Left renal pelvis (tissue), 4 donors: Measurements from ENCODE around the gene ZNF697. TPM values are rescaled to one million over a fixed set of nuclear protein-coding genes. Genes with fewer than 3 reads are reported as not detected.

Experiments
- DNase-seq, 4 donors: peaks; one replicate each; pipeline ENCODE4 v3.0.0-alpha.2; 2013; ENCODE audit warnings: low read depth in 4 of 4, low spot score in 3 of 4
- polyA plus RNA-seq, 4 donors: library from polyadenylated mRNA; unstranded; fragments of 120-200 nt; gene quantifications; one replicate each; pipeline ENCODE4 v1.2.1, GENCODE V29; 2013; ENCODE audit not compliant: insufficient read length in 4 of 4

ZNF697 gene
- polyA plus RNA-seq, 4 donors = 14.4 to 22.0 (median 20.5) TPM

GRCh38 chr1:119664067-119664466, 16.0 kb upstream of the ZNF697 start:
- DNase-seq = no peak

DNA sequence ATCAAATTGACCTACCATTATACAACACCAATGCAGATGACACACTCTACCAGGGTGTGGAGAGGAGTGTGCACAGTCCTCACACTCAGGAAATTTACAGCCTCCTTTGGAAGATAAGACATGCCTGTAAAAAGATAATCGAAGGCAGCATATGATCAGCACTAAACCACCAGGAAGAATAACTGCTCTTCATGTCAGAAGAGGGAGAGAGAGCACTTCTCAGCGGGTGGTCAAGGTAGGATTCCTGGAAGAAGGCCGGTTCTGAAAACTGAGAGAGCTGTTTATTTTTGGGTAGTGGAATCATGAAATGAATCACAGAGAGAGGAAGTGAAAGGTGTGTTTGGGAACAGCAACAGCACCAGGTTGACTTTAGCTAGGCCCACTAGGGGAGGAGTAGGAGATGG, 14.0 kb upstream of the ZNF697 start:
- DNase-seq = no peak

- DNase-seq = no peak
These were observed 12.4 kb upstream of the ZNF697 start for GRCh38 chr1:119660253-119661083.

DNA sequence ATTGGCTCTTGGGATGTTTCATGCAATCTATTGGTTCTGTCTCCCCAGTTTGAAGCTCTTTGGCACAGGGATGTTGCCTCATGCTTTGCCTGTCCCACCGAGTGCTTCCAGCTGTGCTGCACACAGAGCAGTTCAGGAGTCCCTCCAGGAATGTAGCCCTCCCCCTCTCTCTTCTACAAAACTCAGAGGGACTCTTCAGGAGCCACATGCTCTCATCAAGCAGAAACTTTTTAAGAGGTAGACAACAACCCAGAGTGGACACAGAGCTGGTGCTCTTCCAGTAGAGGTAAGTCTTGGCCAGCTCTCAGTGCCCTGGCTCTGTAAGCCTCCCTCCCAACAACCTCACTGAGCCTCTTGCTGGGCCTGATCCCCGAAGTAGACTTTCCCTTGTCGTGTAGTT, 11.6 kb upstream of the ZNF697 start:
- DNase-seq = no peak

GRCh38 chr1:119656410-119656955, 8.4 kb upstream of the ZNF697 start:
- DNase-seq = no peak

GRCh38 chr1:119655154-119655553, 7.1 kb upstream of the ZNF697 start:
- no peak for DNase-seq

DNA sequence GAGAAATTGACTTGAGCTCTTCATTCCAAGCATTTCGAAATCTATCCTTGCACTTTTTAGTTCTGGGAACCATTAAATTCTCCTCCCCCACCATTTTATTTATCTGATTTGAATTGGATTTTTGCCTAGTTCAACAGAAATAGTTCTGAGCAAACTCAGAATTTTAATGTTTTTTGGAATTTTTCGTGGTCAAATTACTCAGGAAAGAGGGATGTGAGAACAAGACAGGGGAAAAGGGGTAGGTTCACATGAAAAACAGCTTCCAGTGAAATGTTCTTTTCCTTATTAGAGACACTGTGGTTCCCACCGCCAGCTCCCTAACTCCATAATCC, 5.7 kb upstream of the ZNF697 start:
- no peak for DNase-seq

- no peak for DNase-seq
These were observed 5.2 kb upstream of the ZNF697 start for GRCh38 chr1:119653135-119653838.

DNA sequence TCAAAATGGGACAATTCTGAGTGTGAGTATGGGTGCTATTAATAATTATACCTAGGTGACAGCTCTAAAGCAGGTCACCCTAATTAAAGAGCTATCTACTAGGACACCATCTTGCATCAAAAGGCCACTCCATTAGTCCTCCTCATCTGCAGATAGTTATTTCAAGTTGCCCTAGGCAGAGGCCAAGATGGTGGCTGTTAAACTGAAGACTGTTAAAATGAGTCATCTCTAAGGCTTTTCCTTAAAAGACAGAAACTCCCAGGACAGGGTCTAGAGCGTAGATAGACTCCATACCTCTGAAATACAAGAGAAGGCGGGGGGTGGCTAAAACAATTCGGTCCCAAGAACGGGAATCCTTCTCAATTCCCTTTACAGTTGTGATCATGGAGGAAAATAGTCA, 4.5 kb upstream of the ZNF697 start:
- DNase-seq = no peak

DNA sequence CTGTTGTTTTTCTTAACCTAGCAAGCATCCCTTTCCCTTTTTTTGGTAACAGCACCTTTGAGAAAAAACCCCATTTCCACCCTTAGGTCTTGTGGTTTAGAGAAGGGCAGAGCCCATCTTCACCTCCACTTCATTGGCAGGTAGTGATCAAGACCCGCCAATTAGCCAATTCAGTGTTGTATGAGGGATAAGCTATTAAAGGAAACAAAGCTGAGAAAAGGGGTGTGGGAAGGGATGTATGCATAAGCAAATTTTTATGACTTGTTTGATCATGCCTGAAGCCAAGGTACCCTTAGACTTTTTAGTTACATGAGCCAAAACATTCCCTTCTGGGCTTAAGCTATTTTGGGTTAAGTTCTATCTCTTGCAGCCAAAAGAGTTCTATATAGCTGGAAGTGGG, 3.6 kb upstream of the ZNF697 start:
- no peak for DNase-seq

GRCh38 chr1:119651133-119651532, 3.1 kb upstream of the ZNF697 start:
- DNase-seq = no peak

GRCh38 chr1:119648620-119649004, 546 bp upstream of the ZNF697 start:
- DNase-seq = no peak

- DNase-seq = no peak
These were observed 785 bp downstream of the ZNF697 start for GRCh38 chr1:119647228-119647733.

DNA sequence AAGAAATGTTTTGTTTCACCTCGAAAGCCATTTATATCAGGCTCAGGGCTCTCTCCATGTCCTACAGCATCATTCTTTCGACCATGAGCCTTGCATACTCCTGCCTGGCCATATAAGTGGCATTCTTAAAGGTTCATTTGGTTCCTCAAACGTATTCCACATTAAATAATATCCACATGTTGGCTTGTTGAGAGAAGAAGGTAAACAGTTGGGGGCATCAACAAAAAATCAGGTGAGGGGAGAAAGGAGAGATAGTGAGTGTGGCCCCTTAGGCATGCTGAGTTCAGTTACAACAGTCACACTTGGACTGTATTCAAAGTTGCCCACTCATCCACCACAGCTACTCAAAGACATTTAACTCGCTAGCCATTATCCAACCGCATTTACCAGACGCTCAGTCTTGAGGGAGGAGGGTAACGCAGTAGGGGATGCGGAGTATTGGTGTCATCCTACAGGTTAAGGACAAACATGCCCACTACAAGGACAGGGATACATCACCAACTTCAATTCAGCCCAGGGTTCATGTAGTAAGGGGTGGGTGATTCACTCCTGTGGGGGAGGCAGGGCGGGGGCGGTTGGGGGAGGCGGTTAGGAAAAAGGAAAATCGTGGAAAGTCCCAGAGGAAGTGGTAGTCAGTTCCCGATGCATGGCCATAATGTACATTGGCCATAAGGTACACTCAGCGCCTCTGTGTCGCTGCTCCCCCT, 1.4 kb downstream of the ZNF697 start:
- DNase-seq = no peak

- DNase-seq = no peak
These were observed 9.0 kb downstream of the ZNF697 start for GRCh38 chr1:119639109-119639508.

- no peak for DNase-seq
These were observed 10.4 kb downstream of the ZNF697 start for GRCh38 chr1:119637710-119638109.

GRCh38 chr1:119636491-119637089, 11.5 kb downstream of the ZNF697 start:
- no peak for DNase-seq

DNA sequence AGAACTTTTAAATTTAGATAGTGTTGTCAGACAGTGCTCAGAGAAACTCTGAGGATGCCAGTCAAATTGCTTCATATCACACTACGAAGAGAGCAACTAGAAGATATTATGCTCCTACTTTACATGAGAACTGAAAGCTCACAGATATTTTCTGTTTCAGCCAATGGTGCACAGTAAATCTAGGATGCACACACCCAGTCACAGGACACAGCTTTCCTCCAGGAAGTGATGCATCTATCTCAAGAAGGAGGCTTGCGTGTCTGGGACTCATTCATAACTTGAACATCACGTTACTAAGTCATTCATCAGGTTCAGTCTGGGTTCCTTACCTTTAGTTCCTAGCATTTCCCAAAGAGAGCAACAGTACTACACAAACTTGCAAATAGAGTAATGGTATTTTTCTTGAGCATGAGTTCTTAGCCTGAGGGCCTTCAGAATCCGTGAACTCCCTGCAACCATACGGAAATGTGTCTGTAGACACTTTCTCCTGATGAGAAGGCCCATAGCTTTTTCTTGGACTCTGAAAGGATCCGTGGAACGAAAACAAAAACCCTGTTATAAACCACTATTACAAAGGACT, 12.2 kb downstream of the ZNF697 start:
- no peak for DNase-seq

GRCh38 chr1:119634016-119634415, 14.1 kb downstream of the ZNF697 start:
- no peak for DNase-seq

DNA sequence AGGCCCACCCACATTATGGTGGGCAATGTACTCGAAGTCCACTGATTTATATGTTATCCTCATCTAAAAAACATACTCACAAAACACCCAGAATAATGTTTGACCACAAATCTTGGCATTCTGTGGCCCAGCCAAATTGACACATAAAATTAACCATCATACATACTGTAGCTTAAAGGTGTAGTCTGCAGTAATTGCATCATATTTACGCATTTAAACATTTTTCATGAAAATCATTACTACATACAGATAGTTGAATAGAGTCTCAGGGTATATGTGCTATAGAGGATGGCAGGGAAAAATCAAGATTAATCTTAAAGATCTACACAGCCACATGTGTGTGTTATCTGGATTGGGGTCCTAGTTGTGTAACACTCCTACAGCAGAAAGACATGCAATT, 14.5 kb downstream of the ZNF697 start:
- DNase-seq = no peak
